MM.1S (cell line): ENCODE measurements around the gene CCDC159.
A peak's percentile ranks its signal among the peaks of the same experiment; 100 is the strongest.

Experiments
- DNase-seq: peaks from one replicate; pipeline ENCODE4 v3.0.0-alpha.2; 2015
- H2AFZ ChIP-seq: fragments of 300-600 bp; sonication (generic); 2 replicates; pipeline ENCODE4 v1.6.0; 2016; ENCODE audit warnings: antibody characterized with exemption, low read length
- H3F3A ChIP-seq: fragments of 300-600 bp; sonication (generic); 2 replicates; pipeline ENCODE4 v1.6.1; 2016; ENCODE audit warnings: mild to moderate bottlenecking, antibody characterized with exemption, low read length, moderate library complexity, mixed read lengths; ENCODE audit not compliant: insufficient read depth
- H3K27ac ChIP-seq: fragments of 300-600 bp; sonication (generic); 2 replicates; pipeline ENCODE4 v1.5.1; 2016; ENCODE audit warnings: mild to moderate bottlenecking, low read length
- H3K27me3 ChIP-seq: fragments of 300-600 bp; sonication (generic); replicated peaks from 2 replicates; pipeline ENCODE4 v1.6.0; 2016; ENCODE audit warnings: low read length; ENCODE audit not compliant: insufficient read depth
- H3K36me3 ChIP-seq: fragments of 300-600 bp; sonication (generic); replicated peaks from 2 replicates; pipeline ENCODE4 v1.6.1; 2016; ENCODE audit warnings: mild to moderate bottlenecking, low read length, mixed read lengths; ENCODE audit not compliant: insufficient read depth
- H3K4me1 ChIP-seq: fragments of 300-600 bp; sonication (generic); 2 replicates; pipeline ENCODE4 v1.6.1; 2016; ENCODE audit warnings: low read length, mixed read lengths
- H3K4me2 ChIP-seq: fragments of 300-600 bp; sonication (generic); 2 replicates; pipeline ENCODE4 v1.6.0; 2016; ENCODE audit warnings: low read depth, low read length
- H3K4me3 ChIP-seq: fragments of 300-600 bp; sonication (generic); 2 replicates; pipeline ENCODE4 v1.5.1; 2016; ENCODE audit warnings: low read length, mixed read lengths
- H3K79me2 ChIP-seq: fragments of 300-600 bp; sonication (generic); 2 replicates; pipeline ENCODE4 v1.6.1; 2016; ENCODE audit warnings: mixed run types, low read length, mixed read lengths
- H3K9ac ChIP-seq: fragments of 300-600 bp; sonication (generic); 2 replicates; pipeline ENCODE4 v1.6.1; 2016; ENCODE audit warnings: low read length, mixed read lengths
- H3K9me2 ChIP-seq: fragments of 300-600 bp; sonication (generic); replicated peaks from 2 replicates; pipeline ENCODE4 v1.6.1; 2016; ENCODE audit warnings: mild to moderate bottlenecking, low read length, mixed read lengths; ENCODE audit not compliant: insufficient read depth
- H3K9me3 ChIP-seq: fragments of 300-600 bp; sonication (generic); replicated peaks from 2 replicates; pipeline ENCODE4 v1.6.1; 2016; ENCODE audit warnings: mild to moderate bottlenecking, low read length, mixed read lengths; ENCODE audit not compliant: insufficient read depth
- H4K20me1 ChIP-seq: fragments of 300-600 bp; sonication (generic); 2 replicates; pipeline ENCODE4 v1.6.1; 2016; ENCODE audit warnings: mild to moderate bottlenecking, low read length, moderate library complexity, mixed read lengths; ENCODE audit not compliant: insufficient read depth
- CTCF ChIP-seq: fragments of 300-600 bp; sonication (generic); IDR thresholded peaks from 2 replicates; pipeline ENCODE4 v1.5.1; 2016; ENCODE audit warnings: antibody characterized with exemption, low read length, mixed read lengths
- EZH2 ChIP-seq: fragments of 300-600 bp; sonication (generic); optimal IDR thresholded peaks from 2 replicates; pipeline ENCODE3; 2017; ENCODE audit warnings: low read depth, mild to moderate bottlenecking, antibody characterized with exemption, low read length, mixed read lengths
- EZH2phosphoT487 ChIP-seq: fragments of 300-600 bp; sonication (generic); IDR thresholded peaks from 2 replicates; pipeline ENCODE4 v1.6.1; 2018; ENCODE audit warnings: antibody characterized with exemption, low read length

The CCDC159 gene, protein sequence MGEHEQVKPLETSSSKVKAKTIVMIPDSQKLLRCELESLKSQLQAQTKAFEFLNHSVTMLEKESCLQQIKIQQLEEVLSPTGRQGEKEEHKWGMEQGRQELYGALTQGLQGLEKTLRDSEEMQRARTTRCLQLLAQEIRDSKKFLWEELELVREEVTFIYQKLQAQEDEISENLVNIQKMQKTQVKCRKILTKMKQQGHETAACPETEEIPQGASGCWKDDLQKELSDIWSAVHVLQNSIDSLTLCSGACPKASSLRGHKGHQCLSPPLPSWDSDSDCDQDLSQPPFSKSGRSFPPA

GRCh38 chr19:11346104-11346940 is at the start of gene CCDC159, which contains the start of gene TMEM205:
Gene CCDC159 (plus strand): TSS chr19:11346519. CDS start chr19:11346607, 88 bp downstream.
Gene TMEM205 (minus strand): TSS chr19:11346268. CDS start chr19:11345619, 649 bp downstream.
- H3K4me2 ChIP-seq: peak within 1 kb of the TSS; percentile 82
- H3K4me3 ChIP-seq: peak within 1 kb of the TSS; percentile 84
- no peak within 1 kb of the TSS for H3K27ac ChIP-seq
- H4K20me1 ChIP-seq: no peaks in the 10 kb centered on the region
- H3K27me3 ChIP-seq: no peaks in the 10 kb centered on the region
- H2AFZ ChIP-seq: peak within 1 kb of the TSS; percentile 96
- no peaks in the 10 kb centered on the region for H3K79me2 ChIP-seq
- no peaks in the 10 kb centered on the region for H3K9me2 ChIP-seq
- peaks cover 6% of the 10 kb centered on the region; the same call in 1 of the 2 replicates for H3F3A ChIP-seq
- no peaks in the 10 kb centered on the region for H3K9me3 ChIP-seq
- no peaks in the 10 kb centered on the region for H3K36me3 ChIP-seq
- 0 out of 2 replicates have a peak, but pooled peaks cover 4% of the 10 kb centered on the region for H3K4me1 ChIP-seq
- peak within 1 kb of the TSS; percentile 67; the same call in 1 of the 2 replicates for H3K9ac ChIP-seq
- TF ChIP-seq EZH2phosphoT487: no peak
- no peak for TF ChIP-seq EZH2
- TF ChIP-seq CTCF: no peak
- DNase-seq: peak; percentile 99

DNA sequence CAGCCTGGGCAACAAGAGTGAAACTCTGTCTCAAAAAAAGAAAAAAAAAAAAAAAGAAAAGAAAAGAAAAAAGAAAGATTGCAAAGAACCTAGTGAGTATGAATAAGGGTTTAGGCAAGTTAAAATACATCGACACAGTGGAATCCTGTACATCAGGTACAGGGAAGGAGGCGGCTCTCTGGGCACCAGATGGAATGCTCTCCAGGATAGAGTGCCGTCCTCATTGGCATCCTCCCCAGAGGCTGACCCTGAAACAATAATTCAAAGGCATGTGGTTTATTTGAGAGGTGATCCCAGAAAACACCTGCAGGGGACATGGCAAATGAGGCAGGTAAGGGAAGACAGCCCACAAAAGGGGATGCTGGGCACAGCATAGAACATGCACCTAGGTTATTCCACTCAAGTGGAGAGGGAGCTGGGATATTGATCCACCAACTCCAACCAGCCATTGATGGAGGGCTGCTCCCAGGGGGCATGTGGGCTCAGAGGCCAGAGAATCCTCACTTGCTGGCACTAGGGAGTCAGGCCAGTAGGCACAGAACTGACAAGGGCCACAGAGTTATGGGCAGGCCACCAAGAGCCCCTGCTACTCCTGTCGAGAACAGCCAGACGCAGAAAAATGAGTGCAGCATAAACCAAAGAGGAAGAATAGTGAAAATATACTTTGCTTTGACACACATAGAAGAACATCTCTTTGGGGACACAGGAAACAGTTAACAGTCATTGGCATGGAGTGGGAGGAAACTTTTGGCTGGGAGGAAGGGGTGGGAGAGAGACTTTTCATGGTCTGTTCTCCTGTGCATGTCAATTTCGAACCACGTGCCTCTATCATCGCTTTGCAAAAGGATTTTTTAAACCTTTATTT is 46.1 kb upstream of the CCDC159 start:
- Histone ChIP-seq H3K9me3 (no peaks in the 10 kb centered on the region), H3K27me3 (peaks cover 76% of the 10 kb centered on the region), H3K4me1 (no peaks in the 10 kb centered on the region), H4K20me1 (no peaks in the 10 kb centered on the region), H3K9me2 (no peaks in the 10 kb centered on the region), H3K79me2 (no peaks in the 10 kb centered on the region), H3K27ac (no peak overlapping the region), H2AFZ (no peak overlapping the region), H3K9ac (no peak overlapping the region), H3K4me3 (no peak overlapping the region), H3K4me2 (no peak overlapping the region), H3K36me3 (no peaks in the 10 kb centered on the region), H3F3A (no peaks in the 10 kb centered on the region)
- DNase-seq: no peak
- TF ChIP-seq EZH2 (no peak), CTCF (no peak), EZH2phosphoT487 (no peak)

DNA sequence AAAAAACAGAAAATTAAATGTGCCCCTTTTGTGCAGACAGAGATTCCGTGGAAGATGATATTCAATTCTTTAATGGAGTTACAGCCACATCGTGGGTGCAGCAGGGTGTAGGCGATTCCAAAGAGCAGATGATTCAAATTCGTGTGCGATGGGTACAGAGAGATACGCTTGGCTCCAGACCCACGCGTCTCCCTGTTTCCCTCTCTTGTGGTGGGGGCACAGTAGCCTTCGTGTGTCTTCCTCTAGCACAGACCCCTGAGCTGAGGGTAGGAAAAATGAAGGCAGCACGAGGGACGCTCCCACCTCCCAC is 45.6 kb upstream of the CCDC159 start:
- H3K79me2 ChIP-seq: no peaks in the 10 kb centered on the region
- TF ChIP-seq EZH2: no peak
- TF ChIP-seq CTCF: no peak
- TF ChIP-seq EZH2phosphoT487: no peak
- no peak for DNase-seq

More for the DNA sequence above, 45.6 kb upstream of the CCDC159 start:
- peaks cover 73% of the 10 kb centered on the region for H3K27me3 ChIP-seq
- H3K9me2 ChIP-seq: no peaks in the 10 kb centered on the region
- no peak overlapping the region for H3K4me2 ChIP-seq
- no peak overlapping the region for H3K27ac ChIP-seq
- no peak overlapping the region for H3K9ac ChIP-seq
- H3K9me3 ChIP-seq: no peaks in the 10 kb centered on the region
- no peak overlapping the region for H3K4me3 ChIP-seq
- H4K20me1 ChIP-seq: no peaks in the 10 kb centered on the region
- no peak overlapping the region for H2AFZ ChIP-seq
- H3F3A ChIP-seq: no peaks in the 10 kb centered on the region
- H3K36me3 ChIP-seq: no peaks in the 10 kb centered on the region
- H3K4me1 ChIP-seq: no peaks in the 10 kb centered on the region
